PFSK-1 (cell line): Measurements from ENCODE around the gene SALL1.

Experiments
- FOXP2 ChIP-seq: optimal IDR thresholded peaks from 2 replicates; pipeline ENCODE3; 2011; ENCODE audit warnings: borderline replicate concordance, control low read depth, inconsistent platforms; ENCODE audit not compliant: insufficient read depth; ENCODE audit errors: extremely low read length, extremely low read depth
- REST ChIP-seq, 2 experiments: IDR thresholded peaks; 2 replicates each; pipeline versions ENCODE4 v1.6.1 to v1.8.0; 2011 to 2012; ENCODE audit warnings: low read depth in 2 of 2, low read length in 2 of 2, control low read depth in 1 of 2, inconsistent platforms in 1 of 2, mild to moderate bottlenecking in 1 of 2, moderate library complexity in 1 of 2; ENCODE audit not compliant: insufficient read depth in 1 of 2
- TAF1 ChIP-seq: IDR thresholded peaks from 2 replicates; pipeline ENCODE4 v1.6.1; 2012; ENCODE audit warnings: low read length, control low read depth, borderline replicate concordance; ENCODE audit not compliant: insufficient read depth

GRCh38 chr16:51163366-51163765, 12.3 kb upstream of the SALL1 start:
- TF ChIP-seq FOXP2 (no peak), TAF1 (no peak), REST (IDR thresholded peaks at IDR 0.05; ENCODE audit: insufficient read depth in 1 of 2, low read depth in 2 of 2, low read length in 2 of 2) (no peak)
